ENCODE data around the gene UBE2U.

GRCh38 chr1:64183395-64184002, 19.9 kb upstream of the UBE2U start:
- TF ChIP-seq CTCF (optimal IDR thresholded peaks at IDR 0.05 in 1 of 3, IDR thresholded peaks at IDR 0.05 in 1 of 3, conservative IDR thresholded peaks at IDR 0.05 in 1 of 3; ENCODE audit: extremely low read depth in 1 of 3, insufficient read depth in 2 of 3, low read length in 3 of 3), result no peak
- TF ChIP-seq EZH2 (IDR thresholded peaks at IDR 0.05; ENCODE audit: low read length), result no peak

Measured in keratinocyte (primary cell).